Globus pallidus (tissue), 1 donor: ENCODE data around the gene POLG.
"Not testable (repeated sequence)": the region's sequence is repeated elsewhere in the genome, so short reads cannot be mapped to it uniquely, and the experiment has no call there.

Experiments
- DNase-seq: peaks from one replicate; pipeline ENCODE4 v3.0.0-alpha.2; 2015; ENCODE audit warnings: low spot score

The POLG gene

GRCh38 chr15:89278307-89278706 is 56.3 kb downstream of the POLG start:
- DNase-seq, result no peak

- DNase-seq, result not testable (repeated sequence)
These were observed 57.3 kb downstream of the POLG start for GRCh38 chr15:89277281-89277680.
